ENCODE data around the gene NAV2.

DNA sequence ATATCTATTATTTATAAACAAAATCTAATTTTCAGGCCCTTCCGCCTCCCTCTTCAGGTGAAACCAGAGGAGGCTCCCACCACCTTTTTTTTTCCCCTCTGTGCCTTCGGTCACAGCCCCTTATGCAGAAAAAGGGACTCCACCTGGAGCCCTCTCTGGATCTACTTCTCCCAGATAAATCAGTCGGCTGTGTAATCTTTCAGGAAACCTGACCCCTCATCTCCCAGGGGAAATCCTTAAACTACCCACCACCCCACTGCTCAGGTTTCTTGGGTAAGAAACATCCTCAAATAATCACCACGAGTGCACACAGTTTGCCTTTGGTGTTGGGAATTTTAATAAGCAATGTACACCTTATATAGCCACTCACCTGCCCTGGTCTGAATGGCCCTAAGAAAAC, 104.2 kb downstream of the NAV2 start:
- TF ChIP-seq, protein P1, sequence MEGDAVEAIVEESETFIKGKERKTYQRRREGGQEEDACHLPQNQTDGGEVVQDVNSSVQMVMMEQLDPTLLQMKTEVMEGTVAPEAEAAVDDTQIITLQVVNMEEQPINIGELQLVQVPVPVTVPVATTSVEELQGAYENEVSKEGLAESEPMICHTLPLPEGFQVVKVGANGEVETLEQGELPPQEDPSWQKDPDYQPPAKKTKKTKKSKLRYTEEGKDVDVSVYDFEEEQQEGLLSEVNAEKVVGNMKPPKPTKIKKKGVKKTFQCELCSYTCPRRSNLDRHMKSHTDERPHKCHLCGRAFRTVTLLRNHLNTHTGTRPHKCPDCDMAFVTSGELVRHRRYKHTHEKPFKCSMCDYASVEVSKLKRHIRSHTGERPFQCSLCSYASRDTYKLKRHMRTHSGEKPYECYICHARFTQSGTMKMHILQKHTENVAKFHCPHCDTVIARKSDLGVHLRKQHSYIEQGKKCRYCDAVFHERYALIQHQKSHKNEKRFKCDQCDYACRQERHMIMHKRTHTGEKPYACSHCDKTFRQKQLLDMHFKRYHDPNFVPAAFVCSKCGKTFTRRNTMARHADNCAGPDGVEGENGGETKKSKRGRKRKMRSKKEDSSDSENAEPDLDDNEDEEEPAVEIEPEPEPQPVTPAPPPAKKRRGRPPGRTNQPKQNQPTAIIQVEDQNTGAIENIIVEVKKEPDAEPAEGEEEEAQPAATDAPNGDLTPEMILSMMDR (IDR thresholded peaks at IDR 0.05), result no peak
- no peak for TF ChIP-seq POLR2A (IDR thresholded peaks at IDR 0.05)
